Measurements from ENCODE around the gene SYT13. TPM values are rescaled to one million over a fixed set of nuclear protein-coding genes. Genes with fewer than 3 reads are reported as not detected.

The SYT13 gene
- total and polyA plus RNA-seq, 10 of the 15 experiments (the other 5 are each of a cell fraction or from before 2014, with no cell fraction given): not detected

DNA sequence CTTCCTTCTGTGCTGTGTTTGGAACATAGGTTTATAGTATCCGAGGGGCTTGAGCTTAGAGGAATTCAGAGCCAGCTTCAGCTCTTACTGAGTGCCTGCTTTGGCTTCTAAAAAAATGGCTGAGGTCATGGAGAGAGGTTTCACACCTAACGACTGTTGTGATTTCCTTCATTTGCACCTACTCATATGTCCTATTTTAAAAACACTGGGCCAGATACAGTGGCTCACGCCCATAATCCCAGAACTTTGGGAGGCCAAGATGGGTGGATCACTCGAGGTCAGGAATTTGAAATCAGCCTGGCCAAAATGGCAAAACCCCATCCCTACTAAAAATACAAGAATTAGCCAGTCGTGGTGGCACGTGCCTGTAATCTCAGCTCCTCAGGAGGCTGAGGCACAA is 38.3 kb upstream of the SYT13 start:
- CTCF ChIA-PET: interaction anchor here (1.6 kb wide), 1 partner anchor 15 kb away, joined by 3 read pairs; no protein-coding TSS in a partner anchor
- SMC1A ChIA-PET (ENCODE audit: uncharacterized antibody, unreplicated experiment): no interaction called here
- Histone ChIP-seq H3K9me3 (replicated peaks; ENCODE audit: control insufficient read depth, insufficient read depth, low read length) (no peaks in the 10 kb centered on the region; the same call in 1 of the 3 replicates), H3K36me3 (ENCODE audit: control insufficient read depth in 2 of 2, insufficient read depth in 2 of 2, low read length in 1 of 2) (no peaks in the 10 kb centered on the region), H3K79me2 (ENCODE audit: control insufficient read depth, insufficient read depth, low read length) (no peaks in the 10 kb centered on the region), H3K4me2 (ENCODE audit: control insufficient read depth, insufficient read depth) (no peak overlapping the region), H3K4me1 (ENCODE audit: control insufficient read depth, insufficient read depth, low read length) (no peaks in the 10 kb centered on the region), H3K27me3 (replicated peaks in 1 of 2; ENCODE audit: control insufficient read depth in 2 of 2, insufficient read depth in 2 of 2, low read length in 1 of 2) (no peaks in the 10 kb centered on the region; a peak in 1 of 4 replicates), H3K4me3 (no peak overlapping the region), H4K20me1 (ENCODE audit: control insufficient read depth, insufficient read depth) (no peaks in the 10 kb centered on the region), H3K9ac (ENCODE audit: control insufficient read depth, insufficient read depth, low read length) (no peak overlapping the region), H3K27ac (ENCODE audit: control insufficient read depth, insufficient read depth) (no peak overlapping the region), H2AFZ (ENCODE audit: control insufficient read depth, low read depth, low read length) (no peak overlapping the region)
- ATAC-seq: no peak
- intact Hi-C loops (cut with micrococcal nuclease; ENCODE audit: unreplicated experiment) (no loop called here), in situ Hi-C loops (cut with MboI) (no loop called here)
- RAD21 ChIA-PET (ENCODE audit: unreplicated experiment): no interaction called here
- DNase-seq (ENCODE audit: low read depth, low spot score): no peak
- WGBS (ENCODE audit: insufficient coverage, insufficient replicate concordance, low lambda C conversion rate, missing lambda C conversion rate): 9% methylated on average over 6 of the region's 6 CpGs
- TF ChIP-seq, protein P1, sequence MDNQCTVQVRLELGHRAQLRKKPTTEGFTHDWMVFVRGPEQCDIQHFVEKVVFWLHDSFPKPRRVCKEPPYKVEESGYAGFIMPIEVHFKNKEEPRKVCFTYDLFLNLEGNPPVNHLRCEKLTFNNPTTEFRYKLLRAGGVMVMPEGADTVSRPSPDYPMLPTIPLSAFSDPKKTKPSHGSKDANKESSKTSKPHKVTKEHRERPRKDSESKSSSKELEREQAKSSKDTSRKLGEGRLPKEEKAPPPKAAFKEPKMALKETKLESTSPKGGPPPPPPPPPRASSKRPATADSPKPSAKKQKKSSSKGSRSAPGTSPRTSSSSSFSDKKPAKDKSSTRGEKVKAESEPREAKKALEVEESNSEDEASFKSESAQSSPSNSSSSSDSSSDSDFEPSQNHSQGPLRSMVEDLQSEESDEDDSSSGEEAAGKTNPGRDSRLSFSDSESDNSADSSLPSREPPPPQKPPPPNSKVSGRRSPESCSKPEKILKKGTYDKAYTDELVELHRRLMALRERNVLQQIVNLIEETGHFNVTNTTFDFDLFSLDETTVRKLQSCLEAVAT (IDR thresholded peaks at IDR 0.05): no peak
- no peak for TF ChIP-seq JUND (IDR thresholded peaks at IDR 0.05; ENCODE audit: low read depth, low read length)
- no peak for TF ChIP-seq RCOR1 (conservative IDR thresholded peaks at IDR 0.05; ENCODE audit: low read depth, low read length)
- no peak for TF ChIP-seq BMI1 (IDR thresholded peaks at IDR 0.05; ENCODE audit: borderline replicate concordance)
- no peak for TF ChIP-seq RBBP5 (conservative IDR thresholded peaks at IDR 0.05)
- TF ChIP-seq, protein P2, sequence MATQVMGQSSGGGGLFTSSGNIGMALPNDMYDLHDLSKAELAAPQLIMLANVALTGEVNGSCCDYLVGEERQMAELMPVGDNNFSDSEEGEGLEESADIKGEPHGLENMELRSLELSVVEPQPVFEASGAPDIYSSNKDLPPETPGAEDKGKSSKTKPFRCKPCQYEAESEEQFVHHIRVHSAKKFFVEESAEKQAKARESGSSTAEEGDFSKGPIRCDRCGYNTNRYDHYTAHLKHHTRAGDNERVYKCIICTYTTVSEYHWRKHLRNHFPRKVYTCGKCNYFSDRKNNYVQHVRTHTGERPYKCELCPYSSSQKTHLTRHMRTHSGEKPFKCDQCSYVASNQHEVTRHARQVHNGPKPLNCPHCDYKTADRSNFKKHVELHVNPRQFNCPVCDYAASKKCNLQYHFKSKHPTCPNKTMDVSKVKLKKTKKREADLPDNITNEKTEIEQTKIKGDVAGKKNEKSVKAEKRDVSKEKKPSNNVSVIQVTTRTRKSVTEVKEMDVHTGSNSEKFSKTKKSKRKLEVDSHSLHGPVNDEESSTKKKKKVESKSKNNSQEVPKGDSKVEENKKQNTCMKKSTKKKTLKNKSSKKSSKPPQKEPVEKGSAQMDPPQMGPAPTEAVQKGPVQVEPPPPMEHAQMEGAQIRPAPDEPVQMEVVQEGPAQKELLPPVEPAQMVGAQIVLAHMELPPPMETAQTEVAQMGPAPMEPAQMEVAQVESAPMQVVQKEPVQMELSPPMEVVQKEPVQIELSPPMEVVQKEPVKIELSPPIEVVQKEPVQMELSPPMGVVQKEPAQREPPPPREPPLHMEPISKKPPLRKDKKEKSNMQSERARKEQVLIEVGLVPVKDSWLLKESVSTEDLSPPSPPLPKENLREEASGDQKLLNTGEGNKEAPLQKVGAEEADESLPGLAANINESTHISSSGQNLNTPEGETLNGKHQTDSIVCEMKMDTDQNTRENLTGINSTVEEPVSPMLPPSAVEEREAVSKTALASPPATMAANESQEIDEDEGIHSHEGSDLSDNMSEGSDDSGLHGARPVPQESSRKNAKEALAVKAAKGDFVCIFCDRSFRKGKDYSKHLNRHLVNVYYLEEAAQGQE (IDR thresholded peaks at IDR 0.05; ENCODE audit: low read depth, low read length): no peak
- no peak for TF ChIP-seq HDAC2 (IDR thresholded peaks at IDR 0.05)
- no peak for TF ChIP-seq TBL1XR1 (IDR thresholded peaks at IDR 0.05; ENCODE audit: low read depth, low read length)
- no peak for TF ChIP-seq EED (IDR thresholded peaks at IDR 0.05; ENCODE audit: low read depth)
- no peak for TF ChIP-seq ZBTB11 (CRISPR knock-in tag; IDR thresholded peaks at IDR 0.05)
- no TSS peak for BruUV-seq (replicated peaks)
- no peak for FAIRE-seq
- POLR2A ChIA-PET: no interaction called here

Data from GM12878 (cell line).